Endothelial cell of umbilical vein (primary cell): ENCODE data around the gene SPRED3. TPM values are rescaled to one million over a fixed set of nuclear protein-coding genes. Genes with fewer than 3 reads are reported as not detected.

Experiments used
- BruUV-seq: library from RNA; stranded (reverse); fragments of 400-500 nt; replicated peaks from 2 replicates; lab custom pipeline; 2021; lab: Mats Ljungman, UMichigan
- CTCF ChIA-PET: fragments of 300-600, 350-600 bp; sonication (Branson Sonifier 250); formaldehyde crosslinking; loops from one replicate; lab custom pipeline; 2021; ENCODE audit warnings: antibody characterized with exemption, inconsistent platforms; lab: Charles Lee
- POLR2A ChIA-PET: fragments of 300-600, 350-600 bp; sonication (Branson Sonifier 250); formaldehyde crosslinking; loops from one replicate; lab custom pipeline; 2021; ENCODE audit warnings: antibody characterized with exemption, inconsistent platforms; lab: Charles Lee
- DNase-seq: peaks from one replicate; pipeline ENCODE4 v3.0.0-alpha.2; 2011; ENCODE audit warnings: low read depth, low spot score
- FAIRE-seq: peaks from 2 replicates; lab custom pipeline; 2011; peaks lifted over from hg19 to GRCh38; lab: Jason Lieb, UNC
- H2AFZ ChIP-seq: 2 replicates; pipeline ENCODE4 v1.6.0; 2012; ENCODE audit warnings: low read depth, low read length, control low read depth, inconsistent platforms
- H3K27ac ChIP-seq: 2 replicates; pipeline ENCODE4 v1.5.1; 2011; ENCODE audit warnings: low read depth, mild to moderate bottlenecking, control low read depth, low read length, moderate library complexity; ENCODE audit not compliant: insufficient read depth
- H3K27me3 ChIP-seq, 2 experiments: 2 replicates each; pipeline versions ENCODE4 v1.6.0 to v1.6.1; 2011; ENCODE audit warnings: low read length in 2 of 2, mixed read lengths in 1 of 2; ENCODE audit not compliant: control insufficient read depth in 2 of 2, insufficient read depth in 2 of 2
- H3K36me3 ChIP-seq, 2 experiments: 2 replicates in 1 of 2; 3 replicates in 1 of 2; pipeline ENCODE4 v1.5.1; 2011; ENCODE audit warnings: low read length in 2 of 2, mild to moderate bottlenecking in 1 of 2, moderate library complexity in 1 of 2; ENCODE audit not compliant: control insufficient read depth in 2 of 2, insufficient read depth in 2 of 2; ENCODE audit errors: extremely low read depth in 1 of 2
- H3K4me1 ChIP-seq: 3 replicates; pipeline ENCODE4 v1.5.1; 2011; ENCODE audit warnings: mild to moderate bottlenecking, low read length; ENCODE audit not compliant: control insufficient read depth, insufficient read depth; ENCODE audit errors: extremely low read depth
- H3K4me2 ChIP-seq: 2 replicates; pipeline ENCODE4 v1.6.1; 2011; ENCODE audit warnings: low read length, control low read depth, mixed read lengths; ENCODE audit not compliant: insufficient read depth
- H3K4me3 ChIP-seq, 3 experiments: fragments of 200-600 bp in 1 of 3; sonication (generic), shearing (Covaris generic) in 1 of 3; replicated peaks in 1 of 3; 2 replicates each; pipeline ENCODE4 v1.5.1; 2011 to 2016; ENCODE audit warnings: control low read depth in 3 of 3, low read length in 3 of 3, mild to moderate bottlenecking in 2 of 3, inconsistent platforms in 1 of 3, low read depth in 1 of 3, moderate library complexity in 1 of 3; ENCODE audit not compliant: insufficient read depth in 1 of 3
- H3K79me2 ChIP-seq: 2 replicates; pipeline ENCODE4 v1.6.0; 2012; ENCODE audit warnings: low read length, inconsistent platforms; ENCODE audit not compliant: control insufficient read depth, insufficient read depth
- H3K9ac ChIP-seq: replicated peaks from 2 replicates; pipeline ENCODE3; 2011; ENCODE audit warnings: low read length, control low read depth; ENCODE audit not compliant: insufficient read depth; ENCODE audit errors: extremely low read depth
- H3K9me1 ChIP-seq: replicated peaks from 3 replicates; pipeline ENCODE4 v1.6.0; 2011; ENCODE audit warnings: mild to moderate bottlenecking, low read length; ENCODE audit not compliant: control insufficient read depth, insufficient read depth; ENCODE audit errors: extremely low read depth
- H3K9me3 ChIP-seq: replicated peaks from 2 replicates; pipeline ENCODE4 v1.5.1; 2012; ENCODE audit warnings: low read length, inconsistent platforms; ENCODE audit not compliant: control insufficient read depth, insufficient read depth
- H4K20me1 ChIP-seq: replicated peaks from 2 replicates; pipeline ENCODE3; 2011; ENCODE audit warnings: mild to moderate bottlenecking, low read length; ENCODE audit not compliant: control insufficient read depth, insufficient read depth; ENCODE audit errors: extremely low read depth
- EZH2 ChIP-seq: IDR thresholded peaks from 2 replicates; pipeline ENCODE4 v1.6.1; 2012; ENCODE audit warnings: borderline replicate concordance, low read depth, mild to moderate bottlenecking, moderate library complexity, low read length, inconsistent platforms; ENCODE audit not compliant: severe bottlenecking
- FOS ChIP-seq: IDR thresholded peaks from 2 replicates; pipeline ENCODE4 v1.6.1; 2011; ENCODE audit warnings: mild to moderate bottlenecking, low read length, moderate library complexity, borderline replicate concordance; ENCODE audit not compliant: insufficient read depth
- GATA2 ChIP-seq: IDR thresholded peaks from 2 replicates; pipeline ENCODE4 v1.7.0; 2011; ENCODE audit warnings: low read depth, mild to moderate bottlenecking, moderate library complexity, mixed read lengths, low read length; ENCODE audit not compliant: insufficient read length, insufficient read depth
- JUN ChIP-seq: IDR thresholded peaks from 2 replicates; pipeline ENCODE4 v1.6.1; 2011; ENCODE audit warnings: borderline replicate concordance, low read depth; ENCODE audit not compliant: insufficient read length, insufficient read depth
- MAX ChIP-seq: IDR thresholded peaks from 2 replicates; pipeline ENCODE4 v1.6.1; 2011; ENCODE audit not compliant: insufficient read depth, insufficient read length
- MYC ChIP-seq: IDR thresholded peaks from one replicate; pipeline ENCODE4 v1.6.1; 2011; ENCODE audit warnings: mild to moderate bottlenecking, low read depth, low read length
- POLR2A ChIP-seq: IDR thresholded peaks from 2 replicates; pipeline ENCODE4 v1.6.1; 2012; ENCODE audit warnings: low read depth, mild to moderate bottlenecking, control low read depth, low read length
- POLR2AphosphoS5 ChIP-seq: IDR thresholded peaks from 2 replicates; pipeline ENCODE4 v1.6.1; 2012; ENCODE audit warnings: low read depth, mild to moderate bottlenecking, control low read depth, low read length, moderate library complexity; ENCODE audit not compliant: insufficient read depth
- dilution Hi-C: fragments of 300-500 bp; cut with MboI; formaldehyde crosslinking; loops from one replicate; pipeline ENCODE4 v1.15.0; 2019; ENCODE audit warnings: low sequenced_read_pairs; ENCODE audit not compliant: extremely low pct_ligation_motif_present
- intact Hi-C: fragments of 100-400 bp; cut with micrococcal nuclease; formaldehyde crosslinking; loops from one replicate; pipeline ENCODE4 v1.10.0; 2022
- polyA plus RNA-seq, 4 experiments: library from polyadenylated mRNA; depleted of rRNA in 3 of 4; stranded (reverse) in 3 of 4; unstranded in 1 of 4; fragments of >200 nt; gene quantifications; 2 replicates each; pipeline versions ENCODE4 v1.2.1 to v1.2.3, GENCODE V29; 2011 to 2012; ENCODE audit warnings: missing spikeins in 1 of 4
- total RNA-seq: library from RNA; stranded (reverse); gene quantifications from 2 replicates; pipeline ENCODE4 v1.2.3, GENCODE V29; 2021
- TF ChIP-seq, protein P1 (sequence below), 2 donors: IDR thresholded peaks; 1 replicate in 1 of 2; 2 replicates in 1 of 2; pipeline ENCODE4 v1.5.1; 2011; ENCODE audit warnings: low read length in 2 of 2, mild to moderate bottlenecking in 2 of 2, moderate library complexity in 2 of 2, control low read depth in 1 of 2, inconsistent platforms in 1 of 2, low read depth in 1 of 2; ENCODE audit not compliant: insufficient read depth in 1 of 2; ENCODE audit errors: extremely low read depth in 1 of 2

The SPRED3 gene
- total and polyA plus RNA-seq, 2 donors (not counting 3 experiments of a cell fraction or from before 2014, with no cell fraction given): 5.7 to 15.7 TPM

DNA sequence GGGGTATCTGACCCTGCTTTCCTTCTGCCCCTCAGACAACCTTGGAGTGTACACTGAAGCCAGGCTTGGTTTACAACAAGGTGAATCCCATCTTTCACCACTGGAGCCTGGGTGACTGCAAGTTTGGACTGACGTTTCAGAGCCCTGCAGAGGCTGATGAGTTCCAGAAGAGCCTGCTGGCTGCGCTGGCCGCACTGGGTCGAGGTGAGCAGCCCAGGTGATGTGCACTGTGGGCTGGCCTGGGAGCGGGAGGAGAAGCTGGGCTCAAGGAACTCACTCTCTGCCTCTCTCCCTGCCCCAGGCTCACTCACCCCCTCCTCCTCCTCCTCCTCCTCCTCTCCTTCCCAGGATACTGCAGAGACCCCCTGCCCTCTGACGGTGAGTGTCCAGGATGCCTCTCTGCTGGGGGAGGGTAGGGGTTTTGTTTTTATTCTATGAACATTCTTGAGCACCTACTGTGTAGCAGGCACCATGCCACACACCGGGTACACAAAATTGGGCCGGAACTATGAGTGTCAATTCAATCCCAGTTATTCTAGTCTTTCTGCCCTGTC, 3.5 kb downstream of the SPRED3 start:
- H3K27ac ChIP-seq: no peak overlapping the region
- TF ChIP-seq, protein P1, sequence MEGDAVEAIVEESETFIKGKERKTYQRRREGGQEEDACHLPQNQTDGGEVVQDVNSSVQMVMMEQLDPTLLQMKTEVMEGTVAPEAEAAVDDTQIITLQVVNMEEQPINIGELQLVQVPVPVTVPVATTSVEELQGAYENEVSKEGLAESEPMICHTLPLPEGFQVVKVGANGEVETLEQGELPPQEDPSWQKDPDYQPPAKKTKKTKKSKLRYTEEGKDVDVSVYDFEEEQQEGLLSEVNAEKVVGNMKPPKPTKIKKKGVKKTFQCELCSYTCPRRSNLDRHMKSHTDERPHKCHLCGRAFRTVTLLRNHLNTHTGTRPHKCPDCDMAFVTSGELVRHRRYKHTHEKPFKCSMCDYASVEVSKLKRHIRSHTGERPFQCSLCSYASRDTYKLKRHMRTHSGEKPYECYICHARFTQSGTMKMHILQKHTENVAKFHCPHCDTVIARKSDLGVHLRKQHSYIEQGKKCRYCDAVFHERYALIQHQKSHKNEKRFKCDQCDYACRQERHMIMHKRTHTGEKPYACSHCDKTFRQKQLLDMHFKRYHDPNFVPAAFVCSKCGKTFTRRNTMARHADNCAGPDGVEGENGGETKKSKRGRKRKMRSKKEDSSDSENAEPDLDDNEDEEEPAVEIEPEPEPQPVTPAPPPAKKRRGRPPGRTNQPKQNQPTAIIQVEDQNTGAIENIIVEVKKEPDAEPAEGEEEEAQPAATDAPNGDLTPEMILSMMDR (IDR thresholded peaks at IDR 0.05; ENCODE audit: extremely low read depth in 1 of 2, insufficient read depth in 1 of 2, low read depth in 1 of 2, low read length in 2 of 2): no peak
- TF ChIP-seq GATA2: no peak
- TF ChIP-seq POLR2AphosphoS5: no peak
- no peak for TF ChIP-seq JUN
- no peak for TF ChIP-seq MAX
- no peak for TF ChIP-seq FOS
- no peak for TF ChIP-seq POLR2A
- no peak for TF ChIP-seq EZH2
- TF ChIP-seq MYC: no peak
- POLR2A ChIA-PET: no interaction called here
- H3K9me1 ChIP-seq: no peaks in the 10 kb centered on the region
- dilution Hi-C loops (no loop called here), intact Hi-C loops (no loop called here)
- no peaks in the 10 kb centered on the region for H3K9me3 ChIP-seq
- H3K9ac ChIP-seq: no peak overlapping the region
- BruUV-seq: no TSS peak
- CTCF ChIA-PET: interaction anchor here (1.6 kb wide), 1 partner anchor 11 kb away, joined by 7 read pairs; the partner anchor contains the start of gene FAM98C
- no peaks in the 10 kb centered on the region for H3K27me3 ChIP-seq
- H3K4me3 ChIP-seq: no peak overlapping the region
- no peaks in the 10 kb centered on the region for H4K20me1 ChIP-seq
- no peak for DNase-seq
- H3K79me2 ChIP-seq: peaks cover 18% of the 10 kb centered on the region
- H3K4me2 ChIP-seq: no peak overlapping the region
- peaks cover 15% of the 10 kb centered on the region for H3K4me1 ChIP-seq
- H3K36me3 ChIP-seq: peaks cover 0 to 5% of the 10 kb centered on the region in 2 experiments
- H2AFZ ChIP-seq: no peak overlapping the region
- no peak for FAIRE-seq
